Right renal pelvis (tissue), 4 donors: ENCODE data around the gene FAM180A. TPM values are rescaled to one million over a fixed set of nuclear protein-coding genes. Genes with fewer than 3 reads are reported as not detected.

Source experiments
- DNase-seq, 4 donors: peaks; one replicate each; pipeline ENCODE4 v3.0.0-alpha.2; 2013; ENCODE audit warnings: low read depth in 4 of 4, low spot score in 3 of 4, missing footprints in 1 of 4
- polyA plus RNA-seq, 4 donors: library from polyadenylated mRNA; unstranded; fragments of 120-200 nt; gene quantifications; one replicate each; pipeline ENCODE4 v1.2.1, GENCODE V29; 2013; ENCODE audit not compliant: insufficient read length in 4 of 4

The FAM180A gene
- polyA plus RNA-seq, 4 donors, result 0.06 TPM; not detected in 3

GRCh38 chr7:135690566-135690965, 58.0 kb downstream of the FAM180A start:
- DNase-seq, result no peak

- DNase-seq, result no peak
Measured at GRCh38 chr7:135687466-135687865, 61.1 kb downstream of the FAM180A start.

DNA sequence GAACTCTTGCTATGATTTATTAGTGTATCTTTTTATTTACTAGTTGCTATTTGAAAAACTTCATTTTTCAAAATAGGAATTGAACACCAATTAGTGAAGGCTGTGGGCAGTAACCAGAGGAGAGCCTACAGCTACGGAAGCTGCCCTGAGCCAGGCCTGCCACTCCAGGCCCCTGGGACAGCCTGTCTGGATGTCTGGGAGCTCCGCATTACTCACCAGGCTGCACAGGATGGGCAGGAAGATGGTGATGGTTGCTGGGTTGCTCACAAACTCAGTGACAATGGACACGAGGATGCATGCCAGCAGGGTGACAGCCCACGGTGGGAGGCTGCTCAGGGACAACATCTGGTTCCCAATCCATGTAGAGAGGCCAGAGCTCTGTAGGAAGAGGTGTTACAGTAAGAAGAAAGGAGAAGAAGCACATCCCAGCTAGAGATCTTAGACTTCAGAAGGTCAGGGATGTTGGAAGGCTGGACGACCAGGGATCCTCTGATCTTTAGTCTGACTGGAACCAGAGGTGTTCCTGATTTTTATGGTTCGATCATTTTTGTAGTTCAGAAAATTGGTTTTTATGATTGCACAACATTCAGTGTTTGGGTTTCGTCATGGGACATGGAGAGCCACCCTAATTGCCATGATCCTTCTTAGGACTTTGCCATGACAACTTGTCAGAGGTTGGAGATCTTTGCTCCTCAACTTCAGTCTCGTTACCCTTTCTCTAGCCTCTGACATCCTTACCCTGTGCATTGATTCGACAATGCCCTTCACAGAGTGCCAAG, 63.1 kb downstream of the FAM180A start:
- DNase-seq, result no peak

GRCh38 chr7:135684699-135685098, 63.9 kb downstream of the FAM180A start:
- no peak for DNase-seq

DNA sequence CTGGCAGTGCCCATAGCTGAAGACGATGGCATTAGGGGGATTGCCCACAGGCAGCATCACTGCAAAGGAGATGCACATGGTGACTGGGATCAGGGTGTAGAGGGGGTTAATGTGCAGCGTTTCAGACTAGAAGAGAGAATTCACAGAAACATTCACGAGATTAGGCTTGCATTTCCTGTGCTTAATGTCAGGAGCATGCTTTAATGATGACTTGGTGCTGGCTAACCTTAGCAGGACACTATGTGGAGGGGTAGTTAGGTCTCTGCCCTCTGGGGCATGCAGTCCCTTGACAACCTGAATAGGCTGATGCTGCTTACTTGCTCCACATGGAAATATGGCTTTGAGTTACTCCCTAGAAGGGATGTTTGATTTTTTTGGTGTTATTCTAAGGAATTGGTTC, 64.5 kb downstream of the FAM180A start:
- no peak for DNase-seq

GRCh38 chr7:135683609-135684008, 65.0 kb downstream of the FAM180A start:
- no peak for DNase-seq

- DNase-seq, result no peak
Measured at GRCh38 chr7:135682191-135682590, 66.4 kb downstream of the FAM180A start.

DNA sequence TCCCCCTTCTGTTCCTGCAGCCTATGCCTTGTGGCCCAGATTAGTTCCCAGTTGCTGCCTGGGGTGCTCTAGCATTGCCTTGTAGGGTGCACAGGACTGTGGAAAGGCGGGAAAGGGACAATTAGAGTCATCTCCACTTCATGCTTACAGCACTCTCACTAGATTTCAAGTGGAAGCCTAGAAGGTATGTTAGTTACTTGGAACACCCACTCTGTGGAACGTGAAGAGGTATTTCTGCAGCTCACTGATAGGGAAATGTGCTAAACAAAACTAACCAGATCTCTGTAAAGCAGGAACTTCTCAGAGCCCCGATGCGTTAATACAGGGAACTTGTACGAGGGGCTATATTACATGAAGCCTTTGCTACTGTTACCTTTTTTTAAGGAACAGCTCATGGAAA, 66.9 kb downstream of the FAM180A start:
- DNase-seq, result no peak

Other genes with a start within 250 kb of the FAM180A start
- 10 to 100 TPM; 28.8 to 41.4 (median 36.0) TPM for gene CNOT4, start 238.7 kb downstream of the FAM180A start, polyA plus RNA-seq
- 10 to 100 TPM; 62.6 to 68.9 (median 67.9) TPM for gene NUP205, start 190.9 kb downstream of the FAM180A start, polyA plus RNA-seq
- gene STMP1, start 86.3 kb downstream of the FAM180A start, polyA plus RNA-seq, result 100 to 1,000 TPM in 1 of 4 donors, 10 to 100 TPM in 3; 78.1 to 101 (median 93.0) TPM
- gene SLC13A4, start 20.6 kb downstream of the FAM180A start, polyA plus RNA-seq, result 1 to 10 TPM in 3 of 4 donors, under 1 TPM in 1; 0.84 to 1.8 (median 1.7) TPM
- gene MTPN, start 228.5 kb upstream of the FAM180A start, polyA plus RNA-seq, result 100 to 1,000 TPM; 150 to 185 (median 183) TPM